MM.1S (cell line): ENCODE results near the gene SWAP70.

Source experiments
- DNase-seq: peaks from one replicate; pipeline ENCODE4 v3.0.0-alpha.2; 2015
- H2AFZ ChIP-seq: fragments of 300-600 bp; sonication (generic); 2 replicates; pipeline ENCODE4 v1.6.0; 2016; ENCODE audit warnings: antibody characterized with exemption, low read length
- H3F3A ChIP-seq: fragments of 300-600 bp; sonication (generic); 2 replicates; pipeline ENCODE4 v1.6.1; 2016; ENCODE audit warnings: mild to moderate bottlenecking, antibody characterized with exemption, low read length, moderate library complexity, mixed read lengths; ENCODE audit not compliant: insufficient read depth
- H3K27ac ChIP-seq: fragments of 300-600 bp; sonication (generic); 2 replicates; pipeline ENCODE4 v1.5.1; 2016; ENCODE audit warnings: mild to moderate bottlenecking, low read length
- H3K27me3 ChIP-seq: fragments of 300-600 bp; sonication (generic); replicated peaks from 2 replicates; pipeline ENCODE4 v1.6.0; 2016; ENCODE audit warnings: low read length; ENCODE audit not compliant: insufficient read depth
- H3K36me3 ChIP-seq: fragments of 300-600 bp; sonication (generic); replicated peaks from 2 replicates; pipeline ENCODE4 v1.6.1; 2016; ENCODE audit warnings: mild to moderate bottlenecking, low read length, mixed read lengths; ENCODE audit not compliant: insufficient read depth
- H3K4me1 ChIP-seq: fragments of 300-600 bp; sonication (generic); 2 replicates; pipeline ENCODE4 v1.6.1; 2016; ENCODE audit warnings: low read length, mixed read lengths
- H3K4me2 ChIP-seq: fragments of 300-600 bp; sonication (generic); 2 replicates; pipeline ENCODE4 v1.6.0; 2016; ENCODE audit warnings: low read depth, low read length
- H3K4me3 ChIP-seq: fragments of 300-600 bp; sonication (generic); 2 replicates; pipeline ENCODE4 v1.5.1; 2016; ENCODE audit warnings: low read length, mixed read lengths
- H3K79me2 ChIP-seq: fragments of 300-600 bp; sonication (generic); 2 replicates; pipeline ENCODE4 v1.6.1; 2016; ENCODE audit warnings: mixed run types, low read length, mixed read lengths
- H3K9ac ChIP-seq: fragments of 300-600 bp; sonication (generic); 2 replicates; pipeline ENCODE4 v1.6.1; 2016; ENCODE audit warnings: low read length, mixed read lengths
- H3K9me2 ChIP-seq: fragments of 300-600 bp; sonication (generic); replicated peaks from 2 replicates; pipeline ENCODE4 v1.6.1; 2016; ENCODE audit warnings: mild to moderate bottlenecking, low read length, mixed read lengths; ENCODE audit not compliant: insufficient read depth
- H3K9me3 ChIP-seq: fragments of 300-600 bp; sonication (generic); replicated peaks from 2 replicates; pipeline ENCODE4 v1.6.1; 2016; ENCODE audit warnings: mild to moderate bottlenecking, low read length, mixed read lengths; ENCODE audit not compliant: insufficient read depth
- H4K20me1 ChIP-seq: fragments of 300-600 bp; sonication (generic); 2 replicates; pipeline ENCODE4 v1.6.1; 2016; ENCODE audit warnings: mild to moderate bottlenecking, low read length, moderate library complexity, mixed read lengths; ENCODE audit not compliant: insufficient read depth
- CTCF ChIP-seq: fragments of 300-600 bp; sonication (generic); IDR thresholded peaks from 2 replicates; pipeline ENCODE4 v1.5.1; 2016; ENCODE audit warnings: antibody characterized with exemption, low read length, mixed read lengths
- EZH2 ChIP-seq: fragments of 300-600 bp; sonication (generic); optimal IDR thresholded peaks from 2 replicates; pipeline ENCODE3; 2017; ENCODE audit warnings: low read depth, mild to moderate bottlenecking, antibody characterized with exemption, low read length, mixed read lengths
- EZH2phosphoT487 ChIP-seq: fragments of 300-600 bp; sonication (generic); IDR thresholded peaks from 2 replicates; pipeline ENCODE4 v1.6.1; 2018; ENCODE audit warnings: antibody characterized with exemption, low read length

Gene SWAP70

GRCh38 chr11:9772218-9772617, 108.3 kb downstream of the SWAP70 start:
- no peaks in the 10 kb centered on the region for H4K20me1 ChIP-seq
- no peaks in the 10 kb centered on the region for H3K9me3 ChIP-seq
- H3K36me3 ChIP-seq: no peaks in the 10 kb centered on the region
- no peaks in the 10 kb centered on the region for H3F3A ChIP-seq
- H3K27ac ChIP-seq: no peak overlapping the region
- H3K4me1 ChIP-seq: no peaks in the 10 kb centered on the region
- no peak for TF ChIP-seq CTCF
- TF ChIP-seq EZH2: no peak
- TF ChIP-seq EZH2phosphoT487: no peak
- no peak overlapping the region for H3K4me2 ChIP-seq
- no peak overlapping the region for H2AFZ ChIP-seq
- no peaks in the 10 kb centered on the region for H3K79me2 ChIP-seq
- DNase-seq: no peak
- no peaks in the 10 kb centered on the region for H3K27me3 ChIP-seq
- no peak overlapping the region for H3K9ac ChIP-seq
- no peaks in the 10 kb centered on the region for H3K9me2 ChIP-seq
- no peak overlapping the region for H3K4me3 ChIP-seq

GRCh38 chr11:9773524-9773923, 109.6 kb downstream of the SWAP70 start:
- H3K4me3 ChIP-seq: no peak overlapping the region
- H3K9ac ChIP-seq: no peak overlapping the region
- no peaks in the 10 kb centered on the region for H3F3A ChIP-seq
- no peaks in the 10 kb centered on the region for H3K79me2 ChIP-seq
- H3K27me3 ChIP-seq: no peaks in the 10 kb centered on the region
- H3K36me3 ChIP-seq: no peaks in the 10 kb centered on the region
- no peaks in the 10 kb centered on the region for H3K9me3 ChIP-seq
- H3K9me2 ChIP-seq: no peaks in the 10 kb centered on the region
- no peak overlapping the region for H2AFZ ChIP-seq
- no peaks in the 10 kb centered on the region for H3K4me1 ChIP-seq
- TF ChIP-seq CTCF (no peak), EZH2 (no peak), EZH2phosphoT487 (no peak)
- H3K4me2 ChIP-seq: no peak overlapping the region
- DNase-seq: no peak
- no peaks in the 10 kb centered on the region for H4K20me1 ChIP-seq
- H3K27ac ChIP-seq: no peak overlapping the region

- no peaks in the 10 kb centered on the region for H3K36me3 ChIP-seq
- no peak for DNase-seq
These were observed 110.2 kb downstream of the SWAP70 start for GRCh38 chr11:9774109-9774508.

More at GRCh38 chr11:9774109-9774508, 110.2 kb downstream of the SWAP70 start:
- no peak overlapping the region for H3K27ac ChIP-seq
- no peaks in the 10 kb centered on the region for H3K27me3 ChIP-seq
- H3K9me3 ChIP-seq: no peaks in the 10 kb centered on the region
- no peaks in the 10 kb centered on the region for H4K20me1 ChIP-seq
- H2AFZ ChIP-seq: no peak overlapping the region
- no peaks in the 10 kb centered on the region for H3K9me2 ChIP-seq
- TF ChIP-seq EZH2 (no peak), EZH2phosphoT487 (no peak), CTCF (no peak)
- H3K4me2 ChIP-seq: no peak overlapping the region
- no peaks in the 10 kb centered on the region for H3F3A ChIP-seq
- H3K4me1 ChIP-seq: no peaks in the 10 kb centered on the region
- H3K9ac ChIP-seq: no peak overlapping the region
- no peak overlapping the region for H3K4me3 ChIP-seq
- H3K79me2 ChIP-seq: no peaks in the 10 kb centered on the region
